Liver (tissue), 9 donors: Measurements from ENCODE around the gene SIGLEC12. TPM values are rescaled to one million over a fixed set of nuclear protein-coding genes. Genes with fewer than 3 reads are reported as not detected.

Source experiments
- DNase-seq: peaks from one replicate; pipeline ENCODE4 v3.0.0-alpha.2; 2017; ENCODE audit warnings: low spot score
- H3K27ac ChIP-seq, 2 donors: one replicate each; pipeline ENCODE4 v1.7.0; 2013; ENCODE audit warnings: inconsistent platforms in 2 of 2, low read length in 2 of 2, control low read depth in 1 of 2, low read depth in 1 of 2, mild to moderate bottlenecking in 1 of 2
- H3K27me3 ChIP-seq, 4 donors: one replicate each; pipeline versions ENCODE4 v1.6.1 to v1.7.0; 2013; ENCODE audit warnings: low read length in 3 of 4, inconsistent platforms in 1 of 4, mild to moderate bottlenecking in 1 of 4, moderate library complexity in 1 of 4; ENCODE audit not compliant: control insufficient read depth in 4 of 4, insufficient read depth in 4 of 4
- H3K36me3 ChIP-seq, 4 donors: one replicate each; pipeline versions ENCODE4 v1.6.1 to v1.7.0; 2013; ENCODE audit warnings: low read length in 3 of 4, mild to moderate bottlenecking in 3 of 4, low read depth in 1 of 4, moderate library complexity in 1 of 4; ENCODE audit not compliant: control insufficient read depth in 4 of 4, insufficient read depth in 3 of 4
- H3K4me1 ChIP-seq, 4 donors: one replicate each; pipeline versions ENCODE4 v1.6.1 to v1.7.0; 2013; ENCODE audit warnings: low read length in 3 of 4, mild to moderate bottlenecking in 3 of 4, moderate library complexity in 1 of 4; ENCODE audit not compliant: control insufficient read depth in 4 of 4, insufficient read depth in 4 of 4
- H3K4me3 ChIP-seq, 3 donors: one replicate each; pipeline versions ENCODE4 v1.6.1 to v1.7.0; 2013; ENCODE audit warnings: low read length in 3 of 3, control low read depth in 1 of 3, low read depth in 1 of 3, mild to moderate bottlenecking in 1 of 3
- H3K9ac ChIP-seq, 2 donors: one replicate each; pipeline ENCODE4 v1.7.0; 2013; ENCODE audit warnings: low read length in 2 of 2, mild to moderate bottlenecking in 2 of 2, moderate library complexity in 2 of 2, control low read depth in 1 of 2, low read depth in 1 of 2
- H3K9me3 ChIP-seq, 4 donors: one replicate each; pipeline versions ENCODE4 v1.6.1 to v1.7.0; 2013; ENCODE audit warnings: low read length in 3 of 4; ENCODE audit not compliant: control insufficient read depth in 4 of 4
- ATF3 ChIP-seq: IDR thresholded peaks from 2 replicates; pipeline ENCODE4 v1.6.1; 2016; ENCODE audit warnings: antibody characterized with exemption
- CTCF ChIP-seq: fragments of 150-350 bp; IDR thresholded peaks from 2 replicates; pipeline ENCODE4 v1.5.1; 2017; ENCODE audit warnings: improper control_type of control experiment, low read depth, low read length; ENCODE audit not compliant: missing input control
- EGR1 ChIP-seq, 2 donors: IDR thresholded peaks; 2 replicates each; pipeline ENCODE4 v1.6.1; 2016 to 2018; ENCODE audit warnings: antibody characterized with exemption in 2 of 2, low read depth in 2 of 2
- FOXA2 ChIP-seq: IDR thresholded peaks from 2 replicates; pipeline ENCODE4 v1.6.1; 2016; ENCODE audit warnings: antibody characterized with exemption
- GABPA ChIP-seq, 2 donors: IDR thresholded peaks in 1 of 2; conservative IDR thresholded peaks in 1 of 2; 2 replicates each; pipeline ENCODE4 v1.6.1; 2016; ENCODE audit warnings: antibody characterized with exemption in 2 of 2, mild to moderate bottlenecking in 1 of 2, moderate library complexity in 1 of 2
- HNF4A ChIP-seq, 2 donors: conservative IDR thresholded peaks; 2 replicates each; pipeline ENCODE4 v1.6.1; 2016; ENCODE audit warnings: antibody characterized with exemption in 2 of 2, mild to moderate bottlenecking in 2 of 2
- HNF4G ChIP-seq: IDR thresholded peaks from 2 replicates; pipeline ENCODE4 v1.6.1; 2016; ENCODE audit warnings: antibody characterized with exemption
- JUND ChIP-seq, 2 donors: IDR thresholded peaks; 2 replicates each; pipeline ENCODE4 v1.6.1; 2016; ENCODE audit warnings: antibody characterized with exemption in 2 of 2
- NR2F2 ChIP-seq: IDR thresholded peaks from 2 replicates; pipeline ENCODE4 v1.6.1; 2016; ENCODE audit warnings: antibody characterized with exemption
- RAD21 ChIP-seq, 2 donors: IDR thresholded peaks; 2 replicates each; pipeline ENCODE4 v1.6.1; 2016; ENCODE audit warnings: antibody characterized with exemption in 2 of 2, mild to moderate bottlenecking in 2 of 2
- REST ChIP-seq: IDR thresholded peaks from 2 replicates; pipeline ENCODE4 v1.6.1; 2016; ENCODE audit warnings: antibody characterized with exemption, mild to moderate bottlenecking
- RXRA ChIP-seq, 2 donors: IDR thresholded peaks; 2 replicates each; pipeline ENCODE4 v1.6.1; 2017 to 2018; ENCODE audit warnings: antibody characterized with exemption in 2 of 2, mild to moderate bottlenecking in 1 of 2
- SP1 ChIP-seq: IDR thresholded peaks from 2 replicates; pipeline ENCODE4 v1.6.1; 2018; ENCODE audit warnings: antibody characterized with exemption, mild to moderate bottlenecking
- TAF1 ChIP-seq: conservative IDR thresholded peaks from 2 replicates; pipeline ENCODE4 v1.6.1; 2016; ENCODE audit warnings: antibody characterized with exemption, mild to moderate bottlenecking
- YY1 ChIP-seq: IDR thresholded peaks from 2 replicates; pipeline ENCODE4 v1.6.1; 2016; ENCODE audit warnings: antibody characterized with exemption, mild to moderate bottlenecking
- ZBTB33 ChIP-seq: IDR thresholded peaks from 2 replicates; pipeline ENCODE4 v1.6.1; 2016; ENCODE audit warnings: antibody characterized with exemption
- WGBS: extraction: QIAGEN DNeasy Blood & Tissue Kit; methylation state at CpG from one replicate; pipeline ENCODE4 v1.1.7; 2013; 5-methylcytosine and 5-hydroxymethylcytosine counted together
- polyA plus RNA-seq, 2 donors: library from polyadenylated mRNA; stranded (reverse) in 1 of 2; unstranded in 1 of 2; fragments of 200-250 nt in 1 of 2; fragments of >200 nt in 1 of 2; fragmentation: Nextera tagmentation in 1 of 2; extraction: Ambion mirVana in 1 of 2; gene quantifications; one replicate each; pipeline versions ENCODE4 v1.2.1 to v1.2.3, GENCODE V29; 2013 to 2015
- total RNA-seq, 2 donors: library from RNA; depleted of rRNA; stranded (reverse); fragments of >200 nt; gene quantifications; one replicate each; pipeline ENCODE4 v1.2.3, GENCODE V29; 2014
- donor health status: healthy.
- donor health status: healthy.
- donor health status: healthy.
- donor health status: healthy.
- donor health status: healthy.

SIGLEC12 gene
- total and polyA plus RNA-seq, 4 donors: 0.05 to 5.0 (median 0.52) TPM

- no peak for TF ChIP-seq REST
Observed at GRCh38 chr19:51479531-51480331, 21.9 kb downstream of the SIGLEC12 start (continued).

GRCh38 chr19:51478381-51479234 lies 23.0 kb downstream of the SIGLEC12 start, which contains the start of gene CEACAM18:
CEACAM18 (plus strand) TSS chr19:51478539.
- H3K9ac ChIP-seq: no peak within 1 kb of the TSS

GRCh38 chr19:51477344-51477743 lies 24.3 kb downstream of the SIGLEC12 start:
- Histone ChIP-seq H3K4me1 (no peaks in the 10 kb centered on the region), H3K9ac (no peak overlapping the region), H3K9me3 (no peaks in the 10 kb centered on the region), H3K4me3 (no peak overlapping the region), H3K27me3 (no peaks in the 10 kb centered on the region), H3K27ac (no peak overlapping the region), H3K36me3 (no peaks in the 10 kb centered on the region)
- DNase-seq: no peak
- no peak for TF ChIP-seq ATF3
- TF ChIP-seq GABPA (IDR thresholded peaks at IDR 0.05 in 1 of 2, conservative IDR thresholded peaks at IDR 0.05 in 1 of 2): no peak
- TF ChIP-seq EGR1 (IDR thresholded peaks at IDR 0.05; ENCODE audit: low read depth in 2 of 2): no peak
- TF ChIP-seq FOXA2: no peak
- no peak for TF ChIP-seq RAD21 (IDR thresholded peaks at IDR 0.05)
- no peak for TF ChIP-seq YY1
- TF ChIP-seq SP1: no peak
- 61% methylated on average over 5 of the region's 5 CpGs for WGBS

More at GRCh38 chr19:51478381-51479234, 23.0 kb downstream of the SIGLEC12 start, which contains the start of gene CEACAM18:
- Histone ChIP-seq H3K36me3 (no peaks in the 10 kb centered on the region), H3K4me1 (no peaks in the 10 kb centered on the region), H3K27ac (no peak within 1 kb of the TSS), H3K9me3 (no peaks in the 10 kb centered on the region), H3K4me3 (no peak within 1 kb of the TSS), H3K27me3 (peaks cover 0 to 2% (median 0%) of the 10 kb centered on the region in 4 donors)
- no peak for DNase-seq
- TF ChIP-seq RAD21 (IDR thresholded peaks at IDR 0.05): no peak
- 57% methylated on average over 17 of the region's 17 CpGs for WGBS

GRCh38 chr19:51476164-51476563 lies 25.4 kb downstream of the SIGLEC12 start:
- no peak overlapping the region for H3K9ac ChIP-seq
- H3K4me1 ChIP-seq: no peaks in the 10 kb centered on the region
- H3K27ac ChIP-seq: no peak overlapping the region
- 85% methylated on average over 3 of the region's 3 CpGs for WGBS
- DNase-seq: no peak
- no peak overlapping the region for H3K4me3 ChIP-seq
- no peaks in the 10 kb centered on the region for H3K36me3 ChIP-seq
- no peaks in the 10 kb centered on the region for H3K9me3 ChIP-seq
- no peaks in the 10 kb centered on the region for H3K27me3 ChIP-seq
- no peak for TF ChIP-seq HNF4G
- TF ChIP-seq NR2F2: no peak
- TF ChIP-seq RAD21 (IDR thresholded peaks at IDR 0.05): no peak
- no peak for TF ChIP-seq JUND (IDR thresholded peaks at IDR 0.05)
- no peak for TF ChIP-seq EGR1 (IDR thresholded peaks at IDR 0.05; ENCODE audit: low read depth in 2 of 2)
- TF ChIP-seq ZBTB33: no peak
- TF ChIP-seq GABPA (IDR thresholded peaks at IDR 0.05 in 1 of 2, conservative IDR thresholded peaks at IDR 0.05 in 1 of 2): no peak
- no peak for TF ChIP-seq SP1
- TF ChIP-seq CTCF: no peak
- no peak for TF ChIP-seq HNF4A (conservative IDR thresholded peaks at IDR 0.05)
- no peak for TF ChIP-seq FOXA2
- TF ChIP-seq RXRA (IDR thresholded peaks at IDR 0.05): no peak
- no peak for TF ChIP-seq TAF1
